ENCODE results near the gene NFIA. TPM values are rescaled to one million over a fixed set of nuclear protein-coding genes. Genes with fewer than 3 reads are reported as not detected.

NFIA gene
- total and polyA plus RNA-seq, 2 of the 13 experiments (the other 11 are each of a cell fraction or from before 2014, with no cell fraction given), result 14.7 to 28.5 TPM

GRCh38 chr1:61049850-61050540 lies 32.4 kb upstream of the NFIA start (continued):
- TF ChIP-seq GATAD1 (CRISPR knock-in tag; IDR thresholded peaks at IDR 0.05) (peak; percentile 50; the same call in 1 of the 2 replicates), POLR2A (IDR thresholded peaks at IDR 0.05; ENCODE audit: insufficient read depth in 1 of 2, low read depth in 2 of 2, low read length in 2 of 2) (no peak), ZNF235 (CRISPR knock-in tag; IDR thresholded peaks at IDR 0.05; ENCODE audit: borderline replicate concordance) (no peak; the same call in 1 of the 2 replicates), MXD4 (CRISPR knock-in tag; IDR thresholded peaks at IDR 0.05) (no peak), CHD2 (IDR thresholded peaks at IDR 0.05; ENCODE audit: low read depth, low read length) (no peak), ATF3 (CRISPR knock-in tag; IDR thresholded peaks at IDR 0.05) (peak; percentile 61; the same call in 1 of the 2 replicates), ARHGAP35 (CRISPR knock-in tag; IDR thresholded peaks at IDR 0.05; ENCODE audit: borderline replicate concordance) (peak; percentile 28; the same call in 1 of the 2 replicates), ZBED4 (CRISPR knock-in tag; IDR thresholded peaks at IDR 0.05; ENCODE audit: borderline replicate concordance) (peak; percentile 71; the same call in 1 of the 2 replicates), ZNF550 (CRISPR knock-in tag; IDR thresholded peaks at IDR 0.05; ENCODE audit: borderline replicate concordance) (no peak), HOXD1 (CRISPR knock-in tag; IDR thresholded peaks at IDR 0.05) (no peak), UBTF (CRISPR knock-in tag; IDR thresholded peaks at IDR 0.05) (peak; percentile 89), ZBTB34 (CRISPR knock-in tag; IDR thresholded peaks at IDR 0.05) (no peak), ZNF274 (CRISPR knock-in tag; IDR thresholded peaks at IDR 0.05) (no peak; the same call in 1 of the 2 replicates), HNRNPK (IDR thresholded peaks at IDR 0.05; ENCODE audit: low read depth, low read length, poor library complexity, severe bottlenecking) (peak; percentile 66), ZNF703 (CRISPR knock-in tag; IDR thresholded peaks at IDR 0.05; ENCODE audit: borderline replicate concordance) (peak; percentile 61; the same call in 1 of the 2 replicates), RARA (CRISPR knock-in tag; IDR thresholded peaks at IDR 0.05) (no peak)
- TF ChIP-seq, protein P1, sequence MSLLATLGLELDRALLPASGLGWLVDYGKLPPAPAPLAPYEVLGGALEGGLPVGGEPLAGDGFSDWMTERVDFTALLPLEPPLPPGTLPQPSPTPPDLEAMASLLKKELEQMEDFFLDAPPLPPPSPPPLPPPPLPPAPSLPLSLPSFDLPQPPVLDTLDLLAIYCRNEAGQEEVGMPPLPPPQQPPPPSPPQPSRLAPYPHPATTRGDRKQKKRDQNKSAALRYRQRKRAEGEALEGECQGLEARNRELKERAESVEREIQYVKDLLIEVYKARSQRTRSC (CRISPR knock-in tag; IDR thresholded peaks at IDR 0.05; ENCODE audit: low read depth), result no peak
- TF ChIP-seq, protein P2, sequence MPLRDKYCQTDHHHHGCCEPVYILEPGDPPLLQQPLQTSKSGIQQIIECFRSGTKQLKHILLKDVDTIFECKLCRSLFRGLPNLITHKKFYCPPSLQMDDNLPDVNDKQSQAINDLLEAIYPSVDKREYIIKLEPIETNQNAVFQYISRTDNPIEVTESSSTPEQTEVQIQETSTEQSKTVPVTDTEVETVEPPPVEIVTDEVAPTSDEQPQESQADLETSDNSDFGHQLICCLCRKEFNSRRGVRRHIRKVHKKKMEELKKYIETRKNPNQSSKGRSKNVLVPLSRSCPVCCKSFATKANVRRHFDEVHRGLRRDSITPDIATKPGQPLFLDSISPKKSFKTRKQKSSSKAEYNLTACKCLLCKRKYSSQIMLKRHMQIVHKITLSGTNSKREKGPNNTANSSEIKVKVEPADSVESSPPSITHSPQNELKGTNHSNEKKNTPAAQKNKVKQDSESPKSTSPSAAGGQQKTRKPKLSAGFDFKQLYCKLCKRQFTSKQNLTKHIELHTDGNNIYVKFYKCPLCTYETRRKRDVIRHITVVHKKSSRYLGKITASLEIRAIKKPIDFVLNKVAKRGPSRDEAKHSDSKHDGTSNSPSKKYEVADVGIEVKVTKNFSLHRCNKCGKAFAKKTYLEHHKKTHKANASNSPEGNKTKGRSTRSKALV (CRISPR knock-in tag; IDR thresholded peaks at IDR 0.05), result 0 out of 2 replicates have a peak, but pooled peaks have one; percentile 27
